Ovary (tissue), 9 donors: ENCODE measurements around the gene PTX3. TPM values are rescaled to one million over a fixed set of nuclear protein-coding genes. Genes with fewer than 3 reads are reported as not detected.

Experiments
- DNase-seq, 5 donors: peaks; one replicate each; pipeline ENCODE4 v3.0.0-alpha.2; 2019 to 2020
- H3K27ac ChIP-seq, 2 donors: fragments of 200-600 bp; one replicate each; pipeline versions ENCODE4 v1.5.1 to v1.8.0; 2019 to 2022
- H3K27me3 ChIP-seq: fragments of 200-600 bp; one replicate; pipeline ENCODE4 v1.8.0; 2022
- H3K36me3 ChIP-seq: fragments of 200-600 bp; sonication (generic); one replicate; pipeline ENCODE4 v1.5.1; 2019
- H3K4me1 ChIP-seq: one replicate; pipeline ENCODE4 v1.8.1; 2013; ENCODE audit warnings: mild to moderate bottlenecking, moderate library complexity; ENCODE audit not compliant: insufficient read depth
- H3K4me3 ChIP-seq: fragments of 200-600 bp; sonication (generic); one replicate; pipeline ENCODE4 v1.5.1; 2017
- H3K9me3 ChIP-seq, 2 donors: fragments of 200-600 bp in 1 of 2; sonication (generic) in 1 of 2; one replicate each; pipeline versions ENCODE4 v1.5.1 to v1.8.1; 2013 to 2019; ENCODE audit warnings: mild to moderate bottlenecking in 1 of 2, moderate library complexity in 1 of 2
- CTCF ChIP-seq, 3 donors: fragments of 450-650 bp in 2 of 3; fragments of 200-600 bp in 1 of 3; IDR thresholded peaks; one replicate each; pipeline versions ENCODE4 v1.5.1 to v1.8.0; 2016 to 2022; ENCODE audit warnings: antibody characterized with exemption in 3 of 3, mild to moderate bottlenecking in 1 of 3
- EP300 ChIP-seq: sonication (generic); formaldehyde crosslinking; IDR thresholded peaks from one replicate; pipeline ENCODE4 v1.6.1; 2017; ENCODE audit warnings: antibody characterized with exemption
- POLR2A ChIP-seq: fragments of 450-650 bp; IDR thresholded peaks from one replicate; pipeline ENCODE4 v1.6.1; 2017; ENCODE audit warnings: antibody characterized with exemption, mild to moderate bottlenecking, moderate library complexity
- WGBS, 3 donors: extraction: QIAGEN DNeasy Blood & Tissue Kit in 1 of 3; methylation state at CpG; one replicate each; pipeline versions ENCODE4 v1.1.5 to v1.1.7; 2013 to 2017; 5-methylcytosine and 5-hydroxymethylcytosine counted together
- intact Hi-C, 4 donors: fragments of 100-400 bp; cut with DNase I; formaldehyde crosslinking; loops; one replicate each; pipeline versions ENCODE4 v1.11.0 to v1.15.1; 2022 to 2023
- polyA plus RNA-seq, 2 donors: library from polyadenylated mRNA; stranded (reverse); fragments of 200-250 nt in 1 of 2; fragments of 350-450 nt in 1 of 2; fragmentation: Illumina TruSeq in 1 of 2; extraction: RNeasy Lipid Tissue Mini Kit (QIAGEN cat#74804) in 1 of 2; gene quantifications; one replicate each; pipeline ENCODE4 v1.2.3, GENCODE V29; 2013 to 2014
- total RNA-seq, 7 donors: library from RNA; depleted of rRNA in 2 of 7; stranded (reverse); fragments of >200 nt in 2 of 7; fragmentation: NEBNext Ultra II Directional in 3 of 7; extraction: Animal tissue kit (Norgen Biotek cat#: 25700) in 3 of 7; gene quantifications; one replicate each; pipeline versions ENCODE4 v1.1.0 to v1.2.4, GENCODE V29; 2016 to 2023
- donor health status: DM: no; HTN: no; CAD: no; lungs with moderate emphysema.
- donor health status: DM: no; HTN: no; CAD: no.
- donor health status: Bipolar disorder and iron deficiency.
- donor health status: DM: yes; HTN: yes; CAD: no.
- donor health status: DM: no; HTN: no; CAD: no.
- donor health status: DM: yes; HTN: yes; CAD: no.

The PTX3 gene
- total and polyA plus RNA-seq, 9 donors: 0.61 to 3.0 (median 1.7) TPM; not detected in 1

DNA sequence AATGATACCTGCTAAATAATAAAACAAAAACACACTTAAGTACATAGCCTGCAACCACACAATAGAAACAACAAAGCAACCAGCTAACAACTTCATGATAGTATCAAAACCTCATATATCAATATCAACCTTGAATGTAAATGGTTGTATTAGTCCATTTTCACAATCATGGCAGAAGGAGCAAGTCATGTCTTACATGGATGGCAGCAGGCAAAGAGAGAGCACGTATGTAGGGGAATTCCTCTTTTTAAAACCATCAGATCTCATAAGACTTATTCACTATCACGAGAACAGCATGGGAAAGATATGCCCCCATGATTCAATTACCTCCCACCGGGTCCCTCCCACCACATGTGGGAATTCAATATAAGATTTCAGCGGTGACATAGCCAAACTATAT, 44.5 kb upstream of the PTX3 start:
- intact Hi-C loops: no loop called here
- no peak for DNase-seq
- Histone ChIP-seq H3K36me3 (no peaks in the 10 kb centered on the region), H3K9me3 (no peaks in the 10 kb centered on the region), H3K4me3 (no peak overlapping the region), H3K4me1 (no peaks in the 10 kb centered on the region), H3K27ac (no peak overlapping the region), H3K27me3 (no peaks in the 10 kb centered on the region)
- WGBS, 3 donors: 87 to 93% (median 91%) methylated on average over 4 of the region's 4 CpGs
- no peak for TF ChIP-seq CTCF (IDR thresholded peaks at IDR 0.05)
- no peak for TF ChIP-seq POLR2A
- no peak for TF ChIP-seq EP300

DNA sequence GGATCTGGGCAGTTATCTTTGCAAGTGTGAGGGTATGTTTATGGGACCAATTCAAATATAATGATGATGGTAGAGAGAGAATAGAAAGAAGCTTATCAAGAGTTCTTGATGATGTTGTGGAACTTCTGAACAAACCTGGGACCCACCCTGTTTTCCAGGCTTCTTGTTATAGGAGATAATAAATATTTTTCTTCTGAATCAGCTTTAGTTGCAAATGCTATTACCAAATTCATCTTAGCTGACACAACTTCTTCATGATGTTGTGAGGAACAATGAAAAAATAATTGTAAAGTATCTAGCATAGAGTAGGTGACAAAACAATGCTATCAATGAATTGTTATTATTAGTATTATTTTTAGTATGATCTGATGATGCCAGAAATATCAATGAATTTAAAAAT, 43.5 kb upstream of the PTX3 start:
- H3K9me3 ChIP-seq: no peaks in the 10 kb centered on the region
- no peak for DNase-seq
- intact Hi-C loops: no loop called here
- H3K4me1 ChIP-seq: no peaks in the 10 kb centered on the region
- no peak overlapping the region for H3K4me3 ChIP-seq
- no peaks in the 10 kb centered on the region for H3K36me3 ChIP-seq
- no peaks in the 10 kb centered on the region for H3K27me3 ChIP-seq
- no peak overlapping the region for H3K27ac ChIP-seq
- TF ChIP-seq EP300 (no peak), POLR2A (no peak), CTCF (IDR thresholded peaks at IDR 0.05) (no peak)

DNA sequence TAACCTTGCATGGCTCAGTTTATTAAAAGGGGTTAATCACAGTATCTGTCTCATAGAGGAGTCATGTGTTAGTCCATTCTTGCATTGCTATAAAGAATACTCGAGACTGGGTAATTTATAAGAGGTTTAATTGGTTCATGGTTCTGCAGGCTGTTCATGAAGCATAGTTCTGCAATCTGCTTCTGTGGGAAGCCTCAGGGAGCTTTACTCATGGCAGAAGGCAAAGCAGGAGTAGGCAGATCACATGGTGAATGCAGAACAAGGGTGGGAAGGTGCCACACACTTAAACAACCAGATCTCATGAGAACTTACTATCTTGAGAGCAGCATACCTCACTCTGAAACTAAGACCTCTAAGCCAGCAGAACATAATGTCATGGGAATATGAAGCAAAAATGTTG, 42.2 kb upstream of the PTX3 start:
- intact Hi-C loops: no loop called here
- Histone ChIP-seq H3K4me1 (no peaks in the 10 kb centered on the region), H3K27me3 (no peaks in the 10 kb centered on the region), H3K4me3 (no peak overlapping the region), H3K27ac (no peak overlapping the region), H3K9me3 (no peaks in the 10 kb centered on the region), H3K36me3 (no peaks in the 10 kb centered on the region)
- 66 to 84% (median 82%) methylated on average over 1 of the region's 1 CpG for WGBS, 3 donors
- TF ChIP-seq EP300: no peak
- TF ChIP-seq CTCF (IDR thresholded peaks at IDR 0.05): no peak
- TF ChIP-seq POLR2A: no peak
- DNase-seq: no peak

- no peak overlapping the region for H3K27ac ChIP-seq
- no peaks in the 10 kb centered on the region for H3K27me3 ChIP-seq
- TF ChIP-seq POLR2A (no peak), EP300 (no peak), CTCF (IDR thresholded peaks at IDR 0.05) (no peak)
- H3K9me3 ChIP-seq: no peaks in the 10 kb centered on the region
- H3K36me3 ChIP-seq: no peaks in the 10 kb centered on the region
- no peaks in the 10 kb centered on the region for H3K4me1 ChIP-seq
- no peak for DNase-seq
- 94 to 98% (median 98%) methylated on average over 3 of the region's 3 CpGs for WGBS, 3 donors
- intact Hi-C loops: no loop called here
- no peak overlapping the region for H3K4me3 ChIP-seq
Observed at GRCh38 chr3:157398598-157398997, 38.1 kb upstream of the PTX3 start.

DNA sequence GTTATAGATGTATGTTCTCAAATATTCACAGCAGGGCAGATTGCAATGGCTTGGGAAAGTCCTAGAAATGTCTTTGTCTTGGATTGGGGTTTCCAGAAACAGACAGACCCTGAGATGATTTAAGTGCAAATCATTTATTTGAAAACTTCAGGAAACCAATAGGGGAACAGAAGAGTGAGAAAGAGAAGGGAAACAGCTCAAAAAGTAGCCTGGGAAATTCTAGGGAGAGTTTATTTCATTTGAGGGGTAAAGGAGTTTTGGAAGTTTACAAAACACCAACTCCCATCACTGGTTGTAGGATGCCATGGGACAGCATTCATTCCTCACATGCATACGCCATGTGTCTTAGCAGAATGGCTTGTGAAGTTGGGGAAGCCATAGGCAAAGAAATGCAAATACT, 32.3 kb upstream of the PTX3 start:
- H3K36me3 ChIP-seq: no peaks in the 10 kb centered on the region
- no peak overlapping the region for H3K27ac ChIP-seq
- H3K27me3 ChIP-seq: no peaks in the 10 kb centered on the region
- H3K4me1 ChIP-seq: no peaks in the 10 kb centered on the region
- H3K9me3 ChIP-seq: no peaks in the 10 kb centered on the region
- TF ChIP-seq POLR2A (no peak), CTCF (IDR thresholded peaks at IDR 0.05) (no peak), EP300 (no peak)
- WGBS, 3 donors: 0 to 40% (median 33%) methylated on average over 1 of the region's 1 CpG
- DNase-seq: no peak
- intact Hi-C loops: no loop called here
- no peak overlapping the region for H3K4me3 ChIP-seq
